Panc1 (cell line): ENCODE results near the gene MAGI1. TPM values are rescaled to one million over a fixed set of nuclear protein-coding genes. Genes with fewer than 3 reads are reported as not detected.

Source experiments
- ATAC-seq: fragments of 200-7000 bp; cut with Tn5 transposase; 2 replicates; pipeline ENCODE4 v1.9.1; 2020; ENCODE audit warnings: mild to moderate bottlenecking, moderate library complexity
- BruUV-seq: library from RNA; stranded (reverse); fragments of 400-500 nt; replicated peaks from 2 replicates; lab custom pipeline; 2021; lab: Mats Ljungman, UMichigan
- CTCF ChIA-PET: fragments of 300-600 bp; sonication (Branson Sonifier 250); formaldehyde crosslinking; loops from one replicate; lab custom pipeline; 2022; ENCODE audit warnings: antibody characterized with exemption; lab: Charles Lee
- POLR2A ChIA-PET: fragments of 300-600 bp; sonication (Branson Sonifier 250); formaldehyde crosslinking; loops from one replicate; lab custom pipeline; 2022; ENCODE audit warnings: antibody characterized with exemption; lab: Charles Lee
- DNase-seq: peaks from one replicate; pipeline ENCODE4 v3.0.0-alpha.2; 2010; ENCODE audit warnings: low read depth, low spot score
- H3K27ac ChIP-seq: 2 replicates; pipeline ENCODE4 v1.5.1; 2011; ENCODE audit warnings: mild to moderate bottlenecking, low read length, inconsistent platforms
- H3K27me3 ChIP-seq: fragments of 200-500 bp; sonication (Bioruptor generic); 2 replicates; pipeline ENCODE4 v1.6.0; 2014; ENCODE audit warnings: low read length, inconsistent platforms; ENCODE audit not compliant: control insufficient read depth, insufficient read depth
- H3K36me3 ChIP-seq: fragments of 200-500 bp; sonication (Bioruptor generic); 2 replicates; pipeline ENCODE4 v1.5.1; 2014; ENCODE audit warnings: inconsistent platforms, mild to moderate bottlenecking, low read length, moderate library complexity; ENCODE audit not compliant: control insufficient read depth, insufficient read depth
- H3K4me1 ChIP-seq: 2 replicates; pipeline ENCODE4 v1.5.1; 2011; ENCODE audit warnings: inconsistent platforms, mild to moderate bottlenecking, low read length, moderate library complexity; ENCODE audit not compliant: control insufficient read depth, insufficient read depth
- H3K4me3 ChIP-seq, 2 experiments: 2 replicates each; pipeline ENCODE4 v1.5.1; 2011 to 2012; ENCODE audit warnings: low read depth in 2 of 2, low read length in 2 of 2, mild to moderate bottlenecking in 2 of 2, inconsistent platforms in 1 of 2, moderate library complexity in 1 of 2
- H3K9me3 ChIP-seq: fragments of 200-500 bp; sonication (Bioruptor generic); 2 replicates; pipeline ENCODE4 v1.5.1; 2014; ENCODE audit warnings: low read depth, mild to moderate bottlenecking, inconsistent platforms, low read length, moderate library complexity; ENCODE audit not compliant: control insufficient read depth, insufficient read depth
- CTCF ChIP-seq: fragments of 450-650 bp; IDR thresholded peaks from 2 replicates; pipeline ENCODE4 v1.5.1; 2017; ENCODE audit warnings: mild to moderate bottlenecking
- POLR2AphosphoS5 ChIP-seq: IDR thresholded peaks from 2 replicates; pipeline ENCODE4 v1.6.1; 2012; ENCODE audit warnings: mild to moderate bottlenecking, low read depth, low read length, moderate library complexity
- SIN3A ChIP-seq: IDR thresholded peaks from 2 replicates; pipeline ENCODE4 v1.6.1; 2012; ENCODE audit warnings: low read depth, mild to moderate bottlenecking, low read length, moderate library complexity, borderline replicate concordance; ENCODE audit not compliant: insufficient read depth
- TCF7L2 ChIP-seq: IDR thresholded peaks from 2 replicates; pipeline ENCODE4 v1.6.1; 2011; ENCODE audit warnings: mild to moderate bottlenecking, low read depth, low read length, inconsistent platforms
- in situ Hi-C: cut with HindIII; loops from 2 replicates; pipeline ENCODE4 v1.10.0; 2016; ENCODE audit warnings: low sequenced_read_pairs, low pct_unique_long_range_greater_than_20kb
- intact Hi-C: fragments of 100-400 bp; cut with micrococcal nuclease; formaldehyde crosslinking; loops from one replicate; pipeline ENCODE4 v1.10.0; 2022; ENCODE audit not compliant: unreplicated experiment
- total RNA-seq: library from RNA; stranded (reverse); gene quantifications from one replicate; pipeline ENCODE4 v1.2.1, GENCODE V29; 2021; ENCODE audit not compliant: unreplicated experiment
- TF ChIP-seq, protein P1 (sequence below), 2 experiments: IDR thresholded peaks; 2 replicates each; pipeline ENCODE4 v1.6.1; 2011 to 2012; ENCODE audit warnings: low read depth in 2 of 2, control low read depth in 1 of 2, low read length in 1 of 2, mild to moderate bottlenecking in 1 of 2, moderate library complexity in 1 of 2; ENCODE audit not compliant: insufficient read depth in 1 of 2

MAGI1 gene
- total RNA-seq, 1 experiment from 2014 or later, result 9.5 TPM

DNA sequence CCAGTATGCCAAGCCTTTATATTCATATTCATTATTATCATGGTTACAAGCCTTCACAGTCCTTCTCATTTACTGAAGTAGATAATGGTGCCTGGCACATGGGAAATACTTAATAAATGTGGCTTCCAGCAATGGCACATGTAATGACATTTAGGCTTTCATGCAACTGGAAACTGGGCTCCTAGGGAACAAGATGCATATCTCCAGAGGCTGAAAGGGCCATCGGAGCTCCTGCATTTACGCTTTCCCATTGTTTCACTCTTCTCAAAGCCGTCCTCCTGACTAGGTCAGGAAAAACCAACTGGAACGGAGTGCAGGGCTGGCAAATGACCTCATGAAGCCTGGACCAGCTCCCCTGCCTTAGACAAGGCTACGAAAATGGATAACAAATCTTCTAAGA lies 474.9 kb downstream of the MAGI1 start:
- CTCF ChIA-PET, result no interaction called here
- ATAC-seq, result no peak
- DNase-seq, result no peak
- BruUV-seq, result no TSS peak
- Histone ChIP-seq H3K4me1 (no peaks in the 10 kb centered on the region), H3K4me3 (no peak overlapping the region), H3K36me3 (no peaks in the 10 kb centered on the region), H3K27me3 (no peaks in the 10 kb centered on the region), H3K9me3 (no peaks in the 10 kb centered on the region), H3K27ac (no peak overlapping the region)
- POLR2A ChIA-PET, result no interaction called here
- no peak for TF ChIP-seq SIN3A
- no peak for TF ChIP-seq POLR2AphosphoS5
- in situ Hi-C loops, result no loop called here
- intact Hi-C loops, result no loop called here

- H3K4me1 ChIP-seq, result no peaks in the 10 kb centered on the region
- no peak overlapping the region for H3K27ac ChIP-seq
- POLR2A ChIA-PET, result no interaction called here
- CTCF ChIA-PET, result no interaction called here
- TF ChIP-seq TCF7L2, result no peak
- no peak for TF ChIP-seq CTCF
- no peak for TF ChIP-seq POLR2AphosphoS5
- TF ChIP-seq SIN3A, result no peak
- TF ChIP-seq, protein P1, sequence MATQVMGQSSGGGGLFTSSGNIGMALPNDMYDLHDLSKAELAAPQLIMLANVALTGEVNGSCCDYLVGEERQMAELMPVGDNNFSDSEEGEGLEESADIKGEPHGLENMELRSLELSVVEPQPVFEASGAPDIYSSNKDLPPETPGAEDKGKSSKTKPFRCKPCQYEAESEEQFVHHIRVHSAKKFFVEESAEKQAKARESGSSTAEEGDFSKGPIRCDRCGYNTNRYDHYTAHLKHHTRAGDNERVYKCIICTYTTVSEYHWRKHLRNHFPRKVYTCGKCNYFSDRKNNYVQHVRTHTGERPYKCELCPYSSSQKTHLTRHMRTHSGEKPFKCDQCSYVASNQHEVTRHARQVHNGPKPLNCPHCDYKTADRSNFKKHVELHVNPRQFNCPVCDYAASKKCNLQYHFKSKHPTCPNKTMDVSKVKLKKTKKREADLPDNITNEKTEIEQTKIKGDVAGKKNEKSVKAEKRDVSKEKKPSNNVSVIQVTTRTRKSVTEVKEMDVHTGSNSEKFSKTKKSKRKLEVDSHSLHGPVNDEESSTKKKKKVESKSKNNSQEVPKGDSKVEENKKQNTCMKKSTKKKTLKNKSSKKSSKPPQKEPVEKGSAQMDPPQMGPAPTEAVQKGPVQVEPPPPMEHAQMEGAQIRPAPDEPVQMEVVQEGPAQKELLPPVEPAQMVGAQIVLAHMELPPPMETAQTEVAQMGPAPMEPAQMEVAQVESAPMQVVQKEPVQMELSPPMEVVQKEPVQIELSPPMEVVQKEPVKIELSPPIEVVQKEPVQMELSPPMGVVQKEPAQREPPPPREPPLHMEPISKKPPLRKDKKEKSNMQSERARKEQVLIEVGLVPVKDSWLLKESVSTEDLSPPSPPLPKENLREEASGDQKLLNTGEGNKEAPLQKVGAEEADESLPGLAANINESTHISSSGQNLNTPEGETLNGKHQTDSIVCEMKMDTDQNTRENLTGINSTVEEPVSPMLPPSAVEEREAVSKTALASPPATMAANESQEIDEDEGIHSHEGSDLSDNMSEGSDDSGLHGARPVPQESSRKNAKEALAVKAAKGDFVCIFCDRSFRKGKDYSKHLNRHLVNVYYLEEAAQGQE (IDR thresholded peaks at IDR 0.05; ENCODE audit: insufficient read depth in 1 of 2, low read depth in 2 of 2, low read length in 1 of 2), result no peak
- H3K36me3 ChIP-seq, result no peaks in the 10 kb centered on the region
- in situ Hi-C loops, result no loop called here
- no peak overlapping the region for H3K4me3 ChIP-seq
- no peaks in the 10 kb centered on the region for H3K27me3 ChIP-seq
- intact Hi-C loops, result no loop called here
- no peaks in the 10 kb centered on the region for H3K9me3 ChIP-seq
- no TSS peak for BruUV-seq
- no peak for ATAC-seq
- no peak for DNase-seq
These were observed 476.3 kb downstream of the MAGI1 start for GRCh38 chr3:65562447-65562846.

- in situ Hi-C loops, result no loop called here
- Histone ChIP-seq H3K4me1 (no peaks in the 10 kb centered on the region), H3K4me3 (no peak overlapping the region), H3K27ac (no peak overlapping the region), H3K27me3 (no peaks in the 10 kb centered on the region), H3K36me3 (no peaks in the 10 kb centered on the region), H3K9me3 (no peaks in the 10 kb centered on the region)
- DNase-seq (no peak), ATAC-seq (no peak)
- BruUV-seq, result no TSS peak
- intact Hi-C loops, result no loop called here
- TF ChIP-seq POLR2AphosphoS5 (no peak), SIN3A (no peak), TCF7L2 (no peak), CTCF (no peak)
- TF ChIP-seq, protein P1 (IDR thresholded peaks at IDR 0.05; ENCODE audit: insufficient read depth in 1 of 2, low read depth in 2 of 2, low read length in 1 of 2), result no peak
- ChIA-PET CTCF (no interaction called here), POLR2A (no interaction called here)
These were observed 477.1 kb downstream of the MAGI1 start for GRCh38 chr3:65561617-65562016.
